Measurements from ENCODE around the gene AHDC1.

AHDC1 gene

DNA sequence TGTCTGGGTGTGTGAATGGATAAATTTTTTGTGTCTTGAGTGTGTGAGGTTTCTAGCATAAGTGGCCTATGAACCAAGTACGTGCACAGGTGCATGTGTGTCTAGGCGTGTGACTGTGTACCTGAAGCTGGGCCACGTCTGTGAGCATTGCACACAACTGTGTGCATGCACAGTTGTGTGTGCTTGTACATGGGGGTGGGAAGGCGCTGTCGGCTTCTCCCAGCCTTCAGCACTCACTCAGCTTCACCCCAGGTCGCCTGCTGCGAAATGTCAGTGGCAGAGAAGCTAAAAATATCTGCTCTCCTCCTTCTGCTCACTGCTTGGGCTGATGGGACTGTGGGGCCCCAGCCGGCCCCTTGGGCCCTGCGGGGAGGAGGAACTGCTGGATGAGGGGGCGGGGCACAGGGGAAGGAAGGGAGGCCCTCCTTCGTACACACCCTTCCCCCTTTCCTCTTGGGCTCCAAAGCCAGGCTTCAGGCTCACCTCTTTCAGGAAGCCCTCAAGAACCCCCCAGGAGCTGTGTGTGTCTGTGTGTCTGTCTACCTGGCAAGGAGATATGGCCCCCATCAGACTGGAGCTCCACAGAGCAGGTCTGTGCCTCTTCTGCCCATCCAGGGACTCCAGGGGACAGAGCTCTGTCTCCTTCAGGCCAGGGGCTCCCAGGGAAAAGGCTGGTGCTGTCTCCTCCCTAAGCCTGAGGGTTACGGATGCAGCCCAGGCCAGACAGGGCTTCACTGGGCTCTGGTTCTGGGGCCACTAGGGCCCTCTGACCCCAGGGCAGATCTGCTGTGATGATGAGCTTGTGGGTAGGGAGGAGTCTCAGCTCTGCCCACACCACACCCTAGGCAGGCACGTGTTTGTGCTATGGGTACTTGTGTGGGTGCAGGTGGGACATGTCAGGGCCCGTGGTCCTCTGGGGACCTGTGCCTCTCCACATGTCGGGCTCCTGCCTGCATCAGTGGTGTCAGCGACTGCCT lies 78.4 kb downstream of the AHDC1 start (continued):
- TF ChIP-seq ZNF514 (tag by site-specific recombination; IDR thresholded peaks at IDR 0.05) = no peak
- TF ChIP-seq ZFP69B (tag by site-specific recombination; IDR thresholded peaks at IDR 0.05) = peak; percentile 90
- no peak; the same call in 1 of the 2 replicates for TF ChIP-seq ZBTB48 (tag by site-specific recombination; IDR thresholded peaks at IDR 0.05)
- TF ChIP-seq, protein P1, sequence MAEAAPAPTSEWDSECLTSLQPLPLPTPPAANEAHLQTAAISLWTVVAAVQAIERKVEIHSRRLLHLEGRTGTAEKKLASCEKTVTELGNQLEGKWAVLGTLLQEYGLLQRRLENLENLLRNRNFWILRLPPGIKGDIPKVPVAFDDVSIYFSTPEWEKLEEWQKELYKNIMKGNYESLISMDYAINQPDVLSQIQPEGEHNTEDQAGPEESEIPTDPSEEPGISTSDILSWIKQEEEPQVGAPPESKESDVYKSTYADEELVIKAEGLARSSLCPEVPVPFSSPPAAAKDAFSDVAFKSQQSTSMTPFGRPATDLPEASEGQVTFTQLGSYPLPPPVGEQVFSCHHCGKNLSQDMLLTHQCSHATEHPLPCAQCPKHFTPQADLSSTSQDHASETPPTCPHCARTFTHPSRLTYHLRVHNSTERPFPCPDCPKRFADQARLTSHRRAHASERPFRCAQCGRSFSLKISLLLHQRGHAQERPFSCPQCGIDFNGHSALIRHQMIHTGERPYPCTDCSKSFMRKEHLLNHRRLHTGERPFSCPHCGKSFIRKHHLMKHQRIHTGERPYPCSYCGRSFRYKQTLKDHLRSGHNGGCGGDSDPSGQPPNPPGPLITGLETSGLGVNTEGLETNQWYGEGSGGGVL (tag by site-specific recombination; IDR thresholded peaks at IDR 0.05) = peak; percentile 37; the same call in 1 of the 2 replicates
- peak; percentile 75; the same call in 1 of the 2 replicates for TF ChIP-seq ZNF76 (tag by site-specific recombination; IDR thresholded peaks at IDR 0.05; ENCODE audit: borderline replicate concordance, low read depth)
- TF ChIP-seq ZNF610 (tag by site-specific recombination; IDR thresholded peaks at IDR 0.05; ENCODE audit: borderline replicate concordance) = 0 out of 2 replicates have a peak, but pooled peaks have one; percentile 16
- TF ChIP-seq WT1 (tag by site-specific recombination; IDR thresholded peaks at IDR 0.05) = peak; percentile 76
- TF ChIP-seq ZNF202 (tag by site-specific recombination; IDR thresholded peaks at IDR 0.05; ENCODE audit: borderline replicate concordance) = no peak
- TF ChIP-seq, protein P2, sequence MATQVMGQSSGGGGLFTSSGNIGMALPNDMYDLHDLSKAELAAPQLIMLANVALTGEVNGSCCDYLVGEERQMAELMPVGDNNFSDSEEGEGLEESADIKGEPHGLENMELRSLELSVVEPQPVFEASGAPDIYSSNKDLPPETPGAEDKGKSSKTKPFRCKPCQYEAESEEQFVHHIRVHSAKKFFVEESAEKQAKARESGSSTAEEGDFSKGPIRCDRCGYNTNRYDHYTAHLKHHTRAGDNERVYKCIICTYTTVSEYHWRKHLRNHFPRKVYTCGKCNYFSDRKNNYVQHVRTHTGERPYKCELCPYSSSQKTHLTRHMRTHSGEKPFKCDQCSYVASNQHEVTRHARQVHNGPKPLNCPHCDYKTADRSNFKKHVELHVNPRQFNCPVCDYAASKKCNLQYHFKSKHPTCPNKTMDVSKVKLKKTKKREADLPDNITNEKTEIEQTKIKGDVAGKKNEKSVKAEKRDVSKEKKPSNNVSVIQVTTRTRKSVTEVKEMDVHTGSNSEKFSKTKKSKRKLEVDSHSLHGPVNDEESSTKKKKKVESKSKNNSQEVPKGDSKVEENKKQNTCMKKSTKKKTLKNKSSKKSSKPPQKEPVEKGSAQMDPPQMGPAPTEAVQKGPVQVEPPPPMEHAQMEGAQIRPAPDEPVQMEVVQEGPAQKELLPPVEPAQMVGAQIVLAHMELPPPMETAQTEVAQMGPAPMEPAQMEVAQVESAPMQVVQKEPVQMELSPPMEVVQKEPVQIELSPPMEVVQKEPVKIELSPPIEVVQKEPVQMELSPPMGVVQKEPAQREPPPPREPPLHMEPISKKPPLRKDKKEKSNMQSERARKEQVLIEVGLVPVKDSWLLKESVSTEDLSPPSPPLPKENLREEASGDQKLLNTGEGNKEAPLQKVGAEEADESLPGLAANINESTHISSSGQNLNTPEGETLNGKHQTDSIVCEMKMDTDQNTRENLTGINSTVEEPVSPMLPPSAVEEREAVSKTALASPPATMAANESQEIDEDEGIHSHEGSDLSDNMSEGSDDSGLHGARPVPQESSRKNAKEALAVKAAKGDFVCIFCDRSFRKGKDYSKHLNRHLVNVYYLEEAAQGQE (tag by site-specific recombination; IDR thresholded peaks at IDR 0.05) = no peak
- TF ChIP-seq ZNF701 (tag by site-specific recombination; IDR thresholded peaks at IDR 0.05) = no peak
- peak; percentile 77 for TF ChIP-seq EGR2 (tag by site-specific recombination; IDR thresholded peaks at IDR 0.05; ENCODE audit: low read depth)
- peak; percentile 66; the same call in 1 of the 2 replicates for TF ChIP-seq TRIM28 (IDR thresholded peaks at IDR 0.05; ENCODE audit: borderline replicate concordance, low read length)
- TF ChIP-seq ZNF433 (tag by site-specific recombination; IDR thresholded peaks at IDR 0.05; ENCODE audit: low read depth) = no peak
- peak; percentile 51 for TF ChIP-seq ZNF423 (tag by site-specific recombination; IDR thresholded peaks at IDR 0.05)
- TF ChIP-seq ZBTB20 (tag by site-specific recombination; IDR thresholded peaks at IDR 0.05) = peak; percentile 60; the same call in 1 of the 2 replicates
- TF ChIP-seq, protein P3, sequence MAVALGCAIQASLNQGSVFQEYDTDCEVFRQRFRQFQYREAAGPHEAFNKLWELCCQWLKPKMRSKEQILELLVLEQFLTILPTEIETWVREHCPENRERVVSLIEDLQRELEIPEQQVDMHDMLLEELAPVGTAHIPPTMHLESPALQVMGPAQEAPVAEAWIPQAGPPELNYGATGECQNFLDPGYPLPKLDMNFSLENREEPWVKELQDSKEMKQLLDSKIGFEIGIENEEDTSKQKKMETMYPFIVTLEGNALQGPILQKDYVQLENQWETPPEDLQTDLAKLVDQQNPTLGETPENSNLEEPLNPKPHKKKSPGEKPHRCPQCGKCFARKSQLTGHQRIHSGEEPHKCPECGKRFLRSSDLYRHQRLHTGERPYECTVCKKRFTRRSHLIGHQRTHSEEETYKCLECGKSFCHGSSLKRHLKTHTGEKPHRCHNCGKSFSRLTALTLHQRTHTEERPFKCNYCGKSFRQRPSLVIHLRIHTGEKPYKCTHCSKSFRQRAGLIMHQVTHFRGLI (tag by site-specific recombination; IDR thresholded peaks at IDR 0.05) = no peak
- TF ChIP-seq ZNF660 (tag by site-specific recombination; IDR thresholded peaks at IDR 0.05) = no peak
- TF ChIP-seq, protein P4, sequence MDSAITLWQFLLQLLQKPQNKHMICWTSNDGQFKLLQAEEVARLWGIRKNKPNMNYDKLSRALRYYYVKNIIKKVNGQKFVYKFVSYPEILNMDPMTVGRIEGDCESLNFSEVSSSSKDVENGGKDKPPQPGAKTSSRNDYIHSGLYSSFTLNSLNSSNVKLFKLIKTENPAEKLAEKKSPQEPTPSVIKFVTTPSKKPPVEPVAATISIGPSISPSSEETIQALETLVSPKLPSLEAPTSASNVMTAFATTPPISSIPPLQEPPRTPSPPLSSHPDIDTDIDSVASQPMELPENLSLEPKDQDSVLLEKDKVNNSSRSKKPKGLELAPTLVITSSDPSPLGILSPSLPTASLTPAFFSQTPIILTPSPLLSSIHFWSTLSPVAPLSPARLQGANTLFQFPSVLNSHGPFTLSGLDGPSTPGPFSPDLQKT (IDR thresholded peaks at IDR 0.05; ENCODE audit: borderline replicate concordance, low read depth, low read length) = no peak
- TF ChIP-seq SP3 (tag by site-specific recombination; IDR thresholded peaks at IDR 0.05) = peak; percentile 75
- TF ChIP-seq, protein P5, sequence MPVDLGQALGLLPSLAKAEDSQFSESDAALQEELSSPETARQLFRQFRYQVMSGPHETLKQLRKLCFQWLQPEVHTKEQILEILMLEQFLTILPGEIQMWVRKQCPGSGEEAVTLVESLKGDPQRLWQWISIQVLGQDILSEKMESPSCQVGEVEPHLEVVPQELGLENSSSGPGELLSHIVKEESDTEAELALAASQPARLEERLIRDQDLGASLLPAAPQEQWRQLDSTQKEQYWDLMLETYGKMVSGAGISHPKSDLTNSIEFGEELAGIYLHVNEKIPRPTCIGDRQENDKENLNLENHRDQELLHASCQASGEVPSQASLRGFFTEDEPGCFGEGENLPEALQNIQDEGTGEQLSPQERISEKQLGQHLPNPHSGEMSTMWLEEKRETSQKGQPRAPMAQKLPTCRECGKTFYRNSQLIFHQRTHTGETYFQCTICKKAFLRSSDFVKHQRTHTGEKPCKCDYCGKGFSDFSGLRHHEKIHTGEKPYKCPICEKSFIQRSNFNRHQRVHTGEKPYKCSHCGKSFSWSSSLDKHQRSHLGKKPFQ (tag by site-specific recombination; IDR thresholded peaks at IDR 0.05) = 0 out of 2 replicates have a peak, but pooled peaks have one; percentile 32
- TF ChIP-seq ZBTB8A (tag by site-specific recombination; IDR thresholded peaks at IDR 0.05) = peak; percentile 78
- TF ChIP-seq ZNF571 (tag by site-specific recombination; IDR thresholded peaks at IDR 0.05) = no peak
- TF ChIP-seq ZBTB17 (tag by site-specific recombination; IDR thresholded peaks at IDR 0.05) = peak; percentile 65
- TF ChIP-seq ZNF561 (tag by site-specific recombination; IDR thresholded peaks at IDR 0.05; ENCODE audit: borderline replicate concordance) = no peak
- TF ChIP-seq ZFP41 (tag by site-specific recombination; IDR thresholded peaks at IDR 0.05; ENCODE audit: borderline replicate concordance) = no peak
- TF ChIP-seq, protein P6, sequence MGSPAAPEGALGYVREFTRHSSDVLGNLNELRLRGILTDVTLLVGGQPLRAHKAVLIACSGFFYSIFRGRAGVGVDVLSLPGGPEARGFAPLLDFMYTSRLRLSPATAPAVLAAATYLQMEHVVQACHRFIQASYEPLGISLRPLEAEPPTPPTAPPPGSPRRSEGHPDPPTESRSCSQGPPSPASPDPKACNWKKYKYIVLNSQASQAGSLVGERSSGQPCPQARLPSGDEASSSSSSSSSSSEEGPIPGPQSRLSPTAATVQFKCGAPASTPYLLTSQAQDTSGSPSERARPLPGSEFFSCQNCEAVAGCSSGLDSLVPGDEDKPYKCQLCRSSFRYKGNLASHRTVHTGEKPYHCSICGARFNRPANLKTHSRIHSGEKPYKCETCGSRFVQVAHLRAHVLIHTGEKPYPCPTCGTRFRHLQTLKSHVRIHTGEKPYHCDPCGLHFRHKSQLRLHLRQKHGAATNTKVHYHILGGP (tag by site-specific recombination; IDR thresholded peaks at IDR 0.05) = no peak
- TF ChIP-seq ZIC2 (tag by site-specific recombination; IDR thresholded peaks at IDR 0.05) = peak; percentile 94
